ENCODE measurements around the gene PDGFB. TPM values are rescaled to one million over a fixed set of nuclear protein-coding genes. Genes with fewer than 3 reads are reported as not detected.

PDGFB gene
- total RNA-seq, 2 donors from 2014 or later = 1.9 to 5.6 TPM

DNA sequence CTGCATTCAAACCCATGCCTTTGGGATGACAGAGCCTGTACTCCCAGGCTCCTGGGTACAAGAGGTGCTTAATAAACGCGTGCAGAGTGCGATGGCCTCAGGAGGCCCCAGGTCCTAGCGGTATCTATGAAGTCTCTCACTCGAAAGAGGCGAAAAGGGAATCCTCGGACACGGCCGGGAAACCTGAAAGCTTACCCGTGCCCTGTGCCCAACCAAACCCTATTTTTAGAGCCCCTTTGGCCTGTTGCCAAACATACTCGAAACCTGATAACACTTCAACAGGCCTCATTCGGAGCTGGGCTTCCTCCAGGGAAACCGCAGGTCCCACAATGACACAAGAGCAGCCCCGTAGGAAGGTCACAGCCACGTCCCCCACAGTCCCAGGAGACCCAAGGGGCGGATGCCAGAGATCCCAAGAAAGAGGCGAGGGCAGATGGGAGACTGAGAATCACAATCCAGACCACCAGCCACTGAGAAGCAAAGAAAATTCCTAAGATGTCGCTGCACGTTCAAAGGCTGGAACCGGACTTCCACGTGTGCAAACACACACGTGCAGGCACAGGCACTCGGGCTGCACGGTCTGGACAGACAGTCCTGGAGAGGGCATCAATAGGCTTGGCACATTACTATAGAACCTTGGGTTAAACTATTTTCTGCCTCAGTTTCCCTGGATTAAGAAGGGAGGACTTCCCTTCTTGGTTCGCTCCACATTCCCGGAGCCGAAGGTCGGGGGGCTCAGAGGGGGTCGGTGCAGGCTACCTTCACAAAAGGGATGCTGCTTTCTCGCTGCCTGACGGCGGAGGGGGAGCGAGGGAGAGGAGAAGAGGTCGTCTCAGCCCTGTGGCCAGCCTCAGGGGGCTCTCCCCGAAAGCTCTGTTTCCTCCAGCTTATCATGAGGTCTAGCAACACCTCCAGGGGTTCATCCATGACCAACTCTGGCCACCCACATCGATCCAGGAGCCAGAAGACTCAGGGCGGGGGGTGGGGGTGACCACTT lies 8.2 kb downstream of the PDGFB start:
- Histone ChIP-seq H3K4me1 (peaks cover 24% of the 10 kb centered on the region), H3K27me3 (peaks cover 28% of the 10 kb centered on the region), H3K36me3 (no peaks in the 10 kb centered on the region), H3K4me3 (no peak overlapping the region), H3K9me3 (no peaks in the 10 kb centered on the region), H3K27ac (no peak overlapping the region), H3K9ac (ENCODE audit: low read depth in 2 of 2, low read length in 2 of 2) (peak overlapping the region in 1 of 2 donors; percentile 51)
- DNase-seq = peak; percentile 34
- TF ChIP-seq, protein P1, sequence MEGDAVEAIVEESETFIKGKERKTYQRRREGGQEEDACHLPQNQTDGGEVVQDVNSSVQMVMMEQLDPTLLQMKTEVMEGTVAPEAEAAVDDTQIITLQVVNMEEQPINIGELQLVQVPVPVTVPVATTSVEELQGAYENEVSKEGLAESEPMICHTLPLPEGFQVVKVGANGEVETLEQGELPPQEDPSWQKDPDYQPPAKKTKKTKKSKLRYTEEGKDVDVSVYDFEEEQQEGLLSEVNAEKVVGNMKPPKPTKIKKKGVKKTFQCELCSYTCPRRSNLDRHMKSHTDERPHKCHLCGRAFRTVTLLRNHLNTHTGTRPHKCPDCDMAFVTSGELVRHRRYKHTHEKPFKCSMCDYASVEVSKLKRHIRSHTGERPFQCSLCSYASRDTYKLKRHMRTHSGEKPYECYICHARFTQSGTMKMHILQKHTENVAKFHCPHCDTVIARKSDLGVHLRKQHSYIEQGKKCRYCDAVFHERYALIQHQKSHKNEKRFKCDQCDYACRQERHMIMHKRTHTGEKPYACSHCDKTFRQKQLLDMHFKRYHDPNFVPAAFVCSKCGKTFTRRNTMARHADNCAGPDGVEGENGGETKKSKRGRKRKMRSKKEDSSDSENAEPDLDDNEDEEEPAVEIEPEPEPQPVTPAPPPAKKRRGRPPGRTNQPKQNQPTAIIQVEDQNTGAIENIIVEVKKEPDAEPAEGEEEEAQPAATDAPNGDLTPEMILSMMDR (IDR thresholded peaks at IDR 0.05) = no peak
- intact Hi-C loops (cut with DNase I) = no loop called here

DNA sequence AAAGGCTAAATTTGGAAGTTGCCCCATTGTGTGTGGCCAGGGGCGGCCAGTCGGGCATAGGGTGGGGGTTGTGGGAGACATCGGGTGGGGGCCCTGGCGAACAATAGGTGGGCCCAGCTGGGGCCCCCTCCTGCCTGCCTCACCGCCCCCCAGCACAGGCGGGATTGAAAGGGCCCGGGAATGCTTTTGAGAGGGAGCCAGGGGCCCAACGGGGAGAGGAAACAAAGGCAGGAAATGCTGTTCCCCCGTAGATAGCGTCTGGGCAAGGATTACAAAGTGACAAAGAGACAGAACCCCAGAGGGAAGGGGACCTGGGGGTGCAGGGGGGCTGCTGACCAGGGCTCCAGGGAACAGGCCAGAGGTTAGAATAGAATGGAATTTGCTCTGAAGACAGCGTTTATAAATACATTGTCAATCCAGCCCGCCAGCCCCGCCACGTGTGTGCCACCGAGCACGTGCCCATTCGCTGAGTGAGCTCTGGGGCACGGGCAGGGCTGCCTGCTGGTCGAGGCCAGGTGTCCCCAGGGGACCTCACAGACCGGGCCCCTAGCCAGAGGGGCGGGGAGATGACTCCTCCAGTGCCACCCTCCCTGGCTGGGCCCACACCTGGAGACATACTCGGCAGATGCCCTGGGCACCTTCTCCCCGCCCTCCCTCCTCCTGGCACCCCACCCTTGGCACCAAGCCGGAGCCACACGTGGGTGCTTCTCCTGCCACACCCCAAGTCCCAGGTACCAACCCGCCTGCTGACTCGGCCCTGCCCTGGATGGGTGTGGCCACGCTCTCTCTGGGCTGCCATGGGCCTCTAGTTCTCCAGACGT lies 9.7 kb downstream of the PDGFB start:
- Histone ChIP-seq H3K27me3 (peaks cover 28% of the 10 kb centered on the region), H3K27ac (no peak overlapping the region), H3K4me1 (peaks cover 16% of the 10 kb centered on the region), H3K9me3 (no peaks in the 10 kb centered on the region), H3K36me3 (no peaks in the 10 kb centered on the region), H3K9ac (ENCODE audit: low read depth in 2 of 2, low read length in 2 of 2) (peak overlapping the region; percentile 14 to 19), H3K4me3 (no peak overlapping the region)
- intact Hi-C loops (cut with DNase I) = no loop called here
- peak; percentile 76 for DNase-seq
- TF ChIP-seq, protein P1 (IDR thresholded peaks at IDR 0.05) = no peak

DNA sequence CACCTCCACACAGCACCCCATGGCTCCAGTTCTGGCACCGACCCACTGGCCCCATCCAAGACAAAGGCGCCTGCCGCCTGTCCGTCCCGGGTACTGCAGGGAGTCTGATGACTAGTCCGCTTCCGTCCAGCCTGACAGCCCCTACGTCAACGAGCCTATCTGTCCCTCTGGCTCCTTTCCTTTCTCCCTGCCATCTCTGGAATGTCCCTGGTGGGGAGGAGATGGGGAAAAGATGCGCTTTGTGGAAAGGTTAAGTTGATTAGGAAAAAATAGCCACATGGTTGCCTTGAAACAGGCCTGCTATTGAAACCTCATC lies 10.4 kb downstream of the PDGFB start:
- Histone ChIP-seq H3K27me3 (peaks cover 28% of the 10 kb centered on the region), H3K9me3 (no peaks in the 10 kb centered on the region), H3K36me3 (no peaks in the 10 kb centered on the region), H3K9ac (ENCODE audit: low read depth in 2 of 2, low read length in 2 of 2) (no peak overlapping the region), H3K4me3 (no peak overlapping the region), H3K27ac (no peak overlapping the region), H3K4me1 (peaks cover 16% of the 10 kb centered on the region)
- intact Hi-C loops (cut with DNase I) = no loop called here
- TF ChIP-seq, protein P1 (IDR thresholded peaks at IDR 0.05) = no peak
- no peak for DNase-seq

DNA sequence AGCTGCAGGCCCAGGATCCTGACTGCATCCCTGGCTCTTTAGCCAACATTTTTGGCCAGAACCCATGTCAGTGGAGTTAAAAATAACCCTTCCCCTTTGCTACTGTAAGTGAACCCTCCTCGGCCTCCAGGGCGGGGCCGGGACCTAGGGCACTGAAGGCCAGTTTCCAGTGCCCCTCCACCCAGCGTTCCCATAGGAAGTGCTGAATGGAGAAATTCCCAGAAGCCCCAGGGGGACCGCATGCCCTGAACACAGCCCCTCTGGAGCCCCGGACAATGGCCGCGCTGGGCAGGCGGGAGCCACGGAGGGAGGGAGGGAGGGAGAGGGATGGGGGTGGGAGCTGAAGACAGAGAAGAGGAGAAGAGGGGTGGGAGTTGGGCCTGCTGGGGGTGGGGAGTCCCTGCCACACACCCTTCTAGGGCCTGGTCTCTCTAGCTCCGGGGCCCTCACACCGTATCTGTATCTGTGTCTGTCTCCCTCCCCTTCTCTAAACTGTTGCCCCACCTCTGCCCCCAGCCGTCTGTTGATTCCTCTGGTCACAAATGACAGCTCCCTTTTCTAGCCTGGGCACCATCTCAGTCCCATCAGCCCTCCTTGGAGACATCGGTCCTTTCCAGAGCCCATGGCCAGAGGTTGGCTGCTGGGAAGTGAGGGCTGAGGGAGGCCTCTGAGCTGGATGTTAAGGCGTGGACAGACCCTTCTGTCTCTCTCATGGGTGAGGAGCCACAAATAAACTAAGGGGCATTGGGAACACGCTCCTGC lies 10.9 kb downstream of the PDGFB start:
- H3K4me1 ChIP-seq = peaks cover 16% of the 10 kb centered on the region
- H3K27ac ChIP-seq = no peak overlapping the region
- DNase-seq = no peak
- H3K9me3 ChIP-seq = no peaks in the 10 kb centered on the region
- no peak overlapping the region for H3K9ac ChIP-seq (ENCODE audit: low read depth in 2 of 2, low read length in 2 of 2)
- intact Hi-C loops (cut with DNase I) = no loop called here
- H3K36me3 ChIP-seq = no peaks in the 10 kb centered on the region
- H3K27me3 ChIP-seq = peaks cover 28% of the 10 kb centered on the region
- no peak overlapping the region for H3K4me3 ChIP-seq
- TF ChIP-seq, protein P1 (IDR thresholded peaks at IDR 0.05) = no peak
